ENCODE data around the gene MRPL23. TPM values are rescaled to one million over a fixed set of nuclear protein-coding genes. Genes with fewer than 3 reads are reported as not detected.

The MRPL23 gene
- total and polyA plus RNA-seq, 2 experiments from 2014 or later, result 54.0 to 54.8 TPM

DNA sequence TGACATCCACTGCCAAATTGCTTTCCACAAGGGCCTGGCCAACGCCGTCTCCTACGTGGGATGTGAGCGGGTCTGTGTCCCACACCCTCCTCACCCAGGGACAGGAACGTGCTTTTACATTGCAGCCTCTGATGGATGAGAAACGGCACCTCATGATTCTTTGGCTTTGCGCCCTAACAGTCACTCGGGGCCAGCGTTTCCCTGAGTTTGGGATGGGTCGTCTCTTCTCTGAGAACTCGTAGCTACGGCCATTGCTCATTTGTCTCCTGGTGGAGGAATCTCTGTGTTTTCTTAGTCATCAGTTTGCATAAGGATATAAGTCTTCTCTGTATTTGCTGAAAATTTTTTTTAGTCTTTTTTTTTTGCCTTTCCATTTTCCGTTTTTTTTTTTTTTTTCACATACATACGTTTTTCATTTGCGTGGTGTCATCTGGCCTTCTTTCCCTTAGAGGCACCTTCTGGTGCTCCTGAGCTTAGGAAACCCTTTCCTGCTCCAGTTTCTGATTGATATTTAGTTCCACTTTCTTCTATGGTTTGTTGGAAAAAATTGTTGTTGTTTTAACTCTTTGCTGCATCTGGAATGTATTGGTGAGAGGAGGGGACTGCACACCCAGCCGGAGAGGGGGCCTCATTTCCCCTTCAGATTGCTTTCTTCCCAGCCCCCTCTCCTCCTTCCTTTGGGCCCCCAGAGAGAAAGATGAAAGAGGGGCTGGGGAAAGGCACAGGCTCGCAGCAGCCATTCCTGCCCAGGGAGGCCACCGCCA lies 15.6 kb upstream of the MRPL23 start:
- no peaks in the 10 kb centered on the region for H3K36me3 ChIP-seq (replicated peaks; ENCODE audit: insufficient read depth, low read depth)
- H3K27ac ChIP-seq, result peak overlapping the region; percentile 82
- 45% methylated on average over 18 of the region's 18 CpGs for WGBS (ENCODE audit: low lambda C conversion rate, missing lambda C conversion rate)
- no peak for DNase-seq (ENCODE audit: low spot score)
- peak overlapping the region; percentile 47 for H3K4me2 ChIP-seq
- H3K27me3 ChIP-seq, result no peaks in the 10 kb centered on the region
- H3K4me1 ChIP-seq (ENCODE audit: insufficient read depth), result peaks cover 35% of the 10 kb centered on the region
- H3K9me3 ChIP-seq (ENCODE audit: low read depth), result no peaks in the 10 kb centered on the region
- H3K9me2 ChIP-seq (replicated peaks; ENCODE audit: insufficient read depth), result no peaks in the 10 kb centered on the region
- no peaks in the 10 kb centered on the region for H4K20me1 ChIP-seq (ENCODE audit: insufficient read depth, poor library complexity, severe bottlenecking)
- no peak overlapping the region for H3K4me3 ChIP-seq
- H3K79me2 ChIP-seq, result no peaks in the 10 kb centered on the region
- no peak overlapping the region for H2AFZ ChIP-seq
- TF ChIP-seq EZH2phosphoT487 (IDR thresholded peaks at IDR 0.05; ENCODE audit: low read depth, severe bottlenecking, unreplicated experiment) (no peak), EZH2 (IDR thresholded peaks at IDR 0.05; ENCODE audit: borderline replicate concordance) (no peak)
- TF ChIP-seq, protein P1, sequence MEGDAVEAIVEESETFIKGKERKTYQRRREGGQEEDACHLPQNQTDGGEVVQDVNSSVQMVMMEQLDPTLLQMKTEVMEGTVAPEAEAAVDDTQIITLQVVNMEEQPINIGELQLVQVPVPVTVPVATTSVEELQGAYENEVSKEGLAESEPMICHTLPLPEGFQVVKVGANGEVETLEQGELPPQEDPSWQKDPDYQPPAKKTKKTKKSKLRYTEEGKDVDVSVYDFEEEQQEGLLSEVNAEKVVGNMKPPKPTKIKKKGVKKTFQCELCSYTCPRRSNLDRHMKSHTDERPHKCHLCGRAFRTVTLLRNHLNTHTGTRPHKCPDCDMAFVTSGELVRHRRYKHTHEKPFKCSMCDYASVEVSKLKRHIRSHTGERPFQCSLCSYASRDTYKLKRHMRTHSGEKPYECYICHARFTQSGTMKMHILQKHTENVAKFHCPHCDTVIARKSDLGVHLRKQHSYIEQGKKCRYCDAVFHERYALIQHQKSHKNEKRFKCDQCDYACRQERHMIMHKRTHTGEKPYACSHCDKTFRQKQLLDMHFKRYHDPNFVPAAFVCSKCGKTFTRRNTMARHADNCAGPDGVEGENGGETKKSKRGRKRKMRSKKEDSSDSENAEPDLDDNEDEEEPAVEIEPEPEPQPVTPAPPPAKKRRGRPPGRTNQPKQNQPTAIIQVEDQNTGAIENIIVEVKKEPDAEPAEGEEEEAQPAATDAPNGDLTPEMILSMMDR (IDR thresholded peaks at IDR 0.05; ENCODE audit: poor library complexity), result no peak

DNA sequence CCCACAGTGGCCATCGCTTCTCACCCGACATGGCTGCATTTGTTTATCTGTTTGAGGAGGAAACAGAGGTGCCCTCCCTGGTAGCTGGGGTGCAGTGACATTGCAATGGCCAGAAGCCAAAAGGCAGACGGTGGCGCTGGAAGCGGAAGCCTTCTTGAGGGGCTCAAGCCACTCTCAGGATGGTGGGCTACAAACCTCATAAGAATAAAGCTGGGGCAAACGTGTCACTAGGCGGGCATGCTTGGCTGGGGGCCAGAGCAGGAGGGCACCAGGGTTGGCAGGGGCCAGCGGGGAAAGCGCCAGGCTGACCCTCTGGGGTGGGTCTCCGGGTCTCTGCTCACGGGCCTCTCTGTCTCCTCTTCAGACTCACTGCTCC lies 15.0 kb upstream of the MRPL23 start:
- Histone ChIP-seq H3K36me3 (replicated peaks; ENCODE audit: insufficient read depth, low read depth) (no peaks in the 10 kb centered on the region), H2AFZ (no peak overlapping the region), H3K4me2 (peak overlapping the region; percentile 35), H3K79me2 (no peaks in the 10 kb centered on the region), H3K27ac (peak overlapping the region; percentile 82), H3K27me3 (no peaks in the 10 kb centered on the region), H4K20me1 (ENCODE audit: insufficient read depth, poor library complexity, severe bottlenecking) (no peaks in the 10 kb centered on the region), H3K9me2 (replicated peaks; ENCODE audit: insufficient read depth) (no peaks in the 10 kb centered on the region), H3K9me3 (ENCODE audit: low read depth) (no peaks in the 10 kb centered on the region), H3K4me3 (no peak overlapping the region), H3K4me1 (ENCODE audit: insufficient read depth) (peaks cover 29% of the 10 kb centered on the region)
- no peak for DNase-seq (ENCODE audit: low spot score)
- 82% methylated on average over 11 of the region's 11 CpGs for WGBS (ENCODE audit: low lambda C conversion rate, missing lambda C conversion rate)
- TF ChIP-seq EZH2 (IDR thresholded peaks at IDR 0.05; ENCODE audit: borderline replicate concordance), result no peak
- TF ChIP-seq EZH2phosphoT487 (IDR thresholded peaks at IDR 0.05; ENCODE audit: low read depth, severe bottlenecking, unreplicated experiment), result no peak
- TF ChIP-seq, protein P1 (IDR thresholded peaks at IDR 0.05; ENCODE audit: poor library complexity), result no peak

DNA sequence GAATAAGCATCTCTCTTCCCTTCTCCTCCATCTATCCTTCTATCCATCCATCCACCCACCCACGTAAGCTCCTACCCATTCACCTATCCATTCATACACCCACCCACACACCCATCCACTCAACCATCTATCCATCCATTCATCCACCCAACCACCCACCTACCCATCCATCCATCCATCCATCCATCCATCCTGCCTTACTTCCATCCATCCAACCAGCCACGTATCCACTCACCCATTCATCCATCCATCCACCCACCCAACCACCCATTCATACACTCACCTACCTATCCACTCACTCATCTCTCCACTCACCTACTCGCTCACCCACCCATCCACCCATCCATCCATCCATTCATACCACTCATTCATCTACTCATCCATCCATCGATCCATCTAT lies 14.5 kb upstream of the MRPL23 start:
- TF ChIP-seq EZH2phosphoT487 (IDR thresholded peaks at IDR 0.05; ENCODE audit: low read depth, severe bottlenecking, unreplicated experiment) (no peak), EZH2 (IDR thresholded peaks at IDR 0.05; ENCODE audit: borderline replicate concordance) (no peak)
- TF ChIP-seq, protein P1 (IDR thresholded peaks at IDR 0.05; ENCODE audit: poor library complexity), result no peak
- 88% methylated on average over 2 of the region's 4 CpGs for WGBS (ENCODE audit: low lambda C conversion rate, missing lambda C conversion rate)

More for the DNA sequence above, 14.5 kb upstream of the MRPL23 start:
- Histone ChIP-seq H3K4me3 (no peak overlapping the region), H4K20me1 (ENCODE audit: insufficient read depth, poor library complexity, severe bottlenecking) (no peaks in the 10 kb centered on the region), H3K4me1 (ENCODE audit: insufficient read depth) (peaks cover 23% of the 10 kb centered on the region), H3K27me3 (no peaks in the 10 kb centered on the region), H3K4me2 (no peak overlapping the region), H3K27ac (peak overlapping the region; percentile 82), H2AFZ (no peak overlapping the region), H3K9me3 (ENCODE audit: low read depth) (no peaks in the 10 kb centered on the region), H3K36me3 (replicated peaks; ENCODE audit: insufficient read depth, low read depth) (no peaks in the 10 kb centered on the region), H3K9me2 (replicated peaks; ENCODE audit: insufficient read depth) (no peaks in the 10 kb centered on the region), H3K79me2 (no peaks in the 10 kb centered on the region)
- DNase-seq (ENCODE audit: low spot score), result no peak

Data from hepatocyte (in vitro differentiated cells).